Mucosa of stomach (tissue), 1 donor: ENCODE data around the gene DNAJC5.

Source experiments
- H3K27me3 ChIP-seq: one replicate; pipeline ENCODE4 v1.7.0; 2013; ENCODE audit warnings: mild to moderate bottlenecking, low read length; ENCODE audit not compliant: control insufficient read depth, insufficient read depth
- H3K36me3 ChIP-seq: one replicate; pipeline ENCODE4 v1.7.0; 2013; ENCODE audit warnings: low read length; ENCODE audit not compliant: control insufficient read depth, insufficient read depth
- H3K4me1 ChIP-seq: one replicate; pipeline ENCODE4 v1.7.0; 2013; ENCODE audit warnings: mild to moderate bottlenecking, low read length; ENCODE audit not compliant: control insufficient read depth, insufficient read depth
- H3K4me3 ChIP-seq: one replicate; pipeline ENCODE4 v1.7.0; 2013; ENCODE audit warnings: low read length
- H3K9ac ChIP-seq: one replicate; pipeline ENCODE4 v1.7.0; 2013; ENCODE audit warnings: mild to moderate bottlenecking, low read length, moderate library complexity
- H3K9me3 ChIP-seq: one replicate; pipeline ENCODE4 v1.7.0; 2013; ENCODE audit warnings: mild to moderate bottlenecking, low read length, moderate library complexity; ENCODE audit not compliant: control insufficient read depth
- donor health status: Pancreatic carcinoma.

Gene DNAJC5

DNA sequence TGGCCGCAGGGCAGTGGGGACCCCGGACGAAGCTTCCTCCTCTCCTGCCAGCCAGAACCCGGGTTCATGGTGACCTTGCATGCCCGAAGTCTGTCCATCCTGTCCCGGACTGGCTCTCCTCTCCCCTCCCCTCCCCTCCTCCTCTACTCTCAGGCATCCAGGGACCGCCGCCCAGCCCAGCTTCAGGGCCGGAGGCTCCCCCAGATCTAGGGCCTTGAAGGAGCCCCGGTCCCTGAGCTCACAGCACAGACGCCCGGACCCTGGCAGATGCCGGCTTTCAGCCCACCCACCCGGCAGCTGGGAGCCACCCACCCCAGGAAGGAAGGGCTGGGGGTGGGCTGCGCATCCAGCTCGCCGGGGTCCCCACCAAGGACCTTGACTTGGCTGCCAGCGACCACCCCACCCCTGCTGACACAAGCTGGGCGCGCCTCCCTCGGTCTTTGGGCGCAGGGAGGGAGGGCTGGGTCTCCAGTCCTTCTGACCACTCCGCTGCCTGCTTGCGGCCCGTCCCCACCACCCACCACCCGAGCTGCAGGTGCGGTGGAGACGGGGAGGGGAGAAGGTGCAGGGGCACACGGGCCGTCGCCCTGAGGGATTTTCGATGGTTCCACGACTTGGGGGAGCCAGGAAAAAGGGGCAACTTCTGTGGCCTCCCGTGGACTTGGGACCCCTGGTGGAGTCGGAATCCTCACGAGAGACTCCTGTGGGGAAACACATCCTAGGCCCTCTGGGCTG, 39.4 kb upstream of the DNAJC5 start:
- peaks cover 55% of the 10 kb centered on the region for H3K27me3 ChIP-seq
- H3K36me3 ChIP-seq, result no peaks in the 10 kb centered on the region
- H3K4me3 ChIP-seq, result no peak overlapping the region
- no peak overlapping the region for H3K9ac ChIP-seq
- no peaks in the 10 kb centered on the region for H3K9me3 ChIP-seq
- peaks cover 31% of the 10 kb centered on the region for H3K4me1 ChIP-seq

GRCh38 chr20:63856098-63856511, 38.8 kb upstream of the DNAJC5 start:
- Histone ChIP-seq H3K9me3 (no peaks in the 10 kb centered on the region), H3K4me3 (no peak overlapping the region), H3K4me1 (peaks cover 31% of the 10 kb centered on the region), H3K27me3 (peaks cover 55% of the 10 kb centered on the region), H3K36me3 (no peaks in the 10 kb centered on the region), H3K9ac (no peak overlapping the region)

DNA sequence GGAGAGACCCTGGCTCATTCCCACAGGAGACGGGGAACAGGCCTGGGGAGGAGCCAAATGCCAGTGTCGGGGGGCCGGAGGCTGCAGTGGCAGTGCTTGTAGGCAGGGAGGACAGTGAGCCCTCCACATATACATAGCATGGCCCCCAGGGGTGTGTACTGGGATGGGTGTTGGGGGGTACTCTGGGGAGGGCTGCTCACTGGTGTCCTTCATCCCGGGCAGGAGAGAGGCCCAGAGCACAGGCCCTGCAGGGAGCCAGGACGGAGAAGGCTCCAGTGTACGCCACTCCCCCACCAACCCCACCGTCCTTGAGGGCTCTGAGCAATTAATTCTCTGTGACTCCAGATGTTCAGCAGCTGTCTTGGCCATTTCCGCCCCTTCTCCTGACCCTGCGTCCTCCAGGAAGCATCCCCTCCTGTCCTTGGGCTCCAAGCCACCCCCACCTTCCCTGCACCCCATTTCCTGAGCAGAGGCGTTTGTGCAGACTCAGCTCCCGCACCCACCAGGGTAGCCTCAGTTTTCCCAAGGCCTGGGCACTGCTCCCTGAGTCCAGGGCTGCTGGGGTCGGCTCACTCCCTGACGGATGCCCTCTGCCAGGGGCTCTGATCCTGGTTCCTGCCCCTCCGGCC, 37.0 kb upstream of the DNAJC5 start:
- Histone ChIP-seq H3K9ac (no peak overlapping the region), H3K4me3 (no peak overlapping the region), H3K4me1 (peaks cover 31% of the 10 kb centered on the region), H3K9me3 (no peaks in the 10 kb centered on the region), H3K36me3 (no peaks in the 10 kb centered on the region), H3K27me3 (peaks cover 55% of the 10 kb centered on the region)

DNA sequence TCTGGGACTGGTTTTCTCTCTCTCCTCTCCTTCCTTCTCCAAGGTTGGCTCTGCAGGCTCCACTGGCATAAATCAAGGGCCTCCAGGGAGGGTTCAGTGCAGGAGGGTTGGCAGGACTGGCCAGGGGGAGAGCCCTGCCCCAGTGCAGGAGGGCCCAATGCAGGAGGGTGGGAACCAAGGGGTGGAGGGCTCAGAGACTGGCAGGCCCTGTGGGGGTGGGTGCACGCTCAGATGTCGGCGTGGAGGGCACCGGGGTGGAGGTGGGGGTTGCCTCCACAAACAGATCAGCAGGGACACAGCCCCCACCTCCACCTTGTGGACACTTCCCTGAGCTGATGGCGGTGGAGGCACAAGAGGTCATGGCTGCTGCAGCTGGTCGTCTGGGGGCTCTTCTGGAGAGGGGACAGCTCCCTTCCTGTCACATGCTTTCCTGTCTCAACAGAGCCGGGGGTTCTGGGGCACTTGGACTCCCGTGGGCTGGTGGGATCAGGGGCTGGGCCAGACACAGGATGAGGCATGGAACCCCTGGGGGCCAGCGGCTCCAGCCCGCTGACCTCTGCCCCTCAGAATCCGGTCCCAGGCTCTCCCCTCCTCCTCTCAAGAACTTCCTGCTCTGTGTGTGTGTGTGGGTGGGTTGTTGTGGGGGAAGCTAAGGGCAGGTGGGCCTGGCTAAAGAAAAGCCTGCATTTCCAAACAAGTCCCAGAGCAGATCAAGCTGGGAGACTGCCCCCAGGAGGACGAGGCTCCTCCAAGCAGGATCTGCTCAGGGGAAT, 36.3 kb upstream of the DNAJC5 start:
- Histone ChIP-seq H3K4me3 (no peak overlapping the region), H3K27me3 (peaks cover 51% of the 10 kb centered on the region), H3K9ac (no peak overlapping the region), H3K36me3 (no peaks in the 10 kb centered on the region), H3K9me3 (no peaks in the 10 kb centered on the region), H3K4me1 (peaks cover 38% of the 10 kb centered on the region)

DNA sequence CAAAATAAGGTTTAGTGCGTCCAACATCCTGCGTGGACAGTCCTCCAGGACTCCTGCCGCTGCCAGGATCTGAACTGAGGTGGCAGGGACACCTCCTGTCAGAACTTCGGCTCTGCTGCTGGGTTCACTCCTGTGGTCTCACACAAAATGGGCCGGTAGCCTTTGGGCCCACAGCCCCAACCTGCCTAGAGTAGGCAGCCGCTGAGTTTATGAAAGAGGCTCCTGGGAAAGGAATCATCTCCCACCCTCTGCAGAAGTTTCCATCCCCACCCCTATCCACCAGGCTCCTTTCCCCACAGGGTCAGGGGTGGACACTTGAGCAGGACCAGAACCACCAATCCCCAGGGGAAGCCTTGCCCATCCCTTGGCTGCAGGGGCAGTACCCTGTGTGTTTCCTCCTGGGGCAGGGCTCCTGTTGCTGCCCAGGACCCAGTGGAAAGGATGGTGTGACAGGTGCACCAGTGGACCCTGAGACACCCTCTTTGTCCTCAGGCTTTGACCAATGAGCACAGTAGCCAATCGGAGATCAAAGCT, 35.7 kb upstream of the DNAJC5 start:
- no peak overlapping the region for H3K9ac ChIP-seq
- no peaks in the 10 kb centered on the region for H3K9me3 ChIP-seq
- H3K27me3 ChIP-seq, result peaks cover 45% of the 10 kb centered on the region
- H3K4me3 ChIP-seq, result no peak overlapping the region
- H3K36me3 ChIP-seq, result no peaks in the 10 kb centered on the region
- peaks cover 35% of the 10 kb centered on the region for H3K4me1 ChIP-seq

GRCh38 chr20:63860325-63861051, 34.4 kb upstream of the DNAJC5 start:
- no peak overlapping the region for H3K9ac ChIP-seq
- no peaks in the 10 kb centered on the region for H3K36me3 ChIP-seq
- peaks cover 33% of the 10 kb centered on the region for H3K27me3 ChIP-seq
- H3K4me3 ChIP-seq, result no peak overlapping the region
- H3K4me1 ChIP-seq, result peaks cover 26% of the 10 kb centered on the region
- H3K9me3 ChIP-seq, result no peaks in the 10 kb centered on the region

GRCh38 chr20:63861365-63861934, 33.5 kb upstream of the DNAJC5 start, which contains the start of gene ABHD16B:
Gene ABHD16B (plus strand): TSS chr20:63861498. CDS start chr20:63861541, 43 bp downstream.
- H3K4me3 ChIP-seq, result no peak within 1 kb of the TSS
- H3K36me3 ChIP-seq, result no peaks in the 10 kb centered on the region
- no peak within 1 kb of the TSS for H3K9ac ChIP-seq
- H3K27me3 ChIP-seq, result peaks cover 23% of the 10 kb centered on the region
- peaks cover 26% of the 10 kb centered on the region for H3K4me1 ChIP-seq
- H3K9me3 ChIP-seq, result no peaks in the 10 kb centered on the region

DNA sequence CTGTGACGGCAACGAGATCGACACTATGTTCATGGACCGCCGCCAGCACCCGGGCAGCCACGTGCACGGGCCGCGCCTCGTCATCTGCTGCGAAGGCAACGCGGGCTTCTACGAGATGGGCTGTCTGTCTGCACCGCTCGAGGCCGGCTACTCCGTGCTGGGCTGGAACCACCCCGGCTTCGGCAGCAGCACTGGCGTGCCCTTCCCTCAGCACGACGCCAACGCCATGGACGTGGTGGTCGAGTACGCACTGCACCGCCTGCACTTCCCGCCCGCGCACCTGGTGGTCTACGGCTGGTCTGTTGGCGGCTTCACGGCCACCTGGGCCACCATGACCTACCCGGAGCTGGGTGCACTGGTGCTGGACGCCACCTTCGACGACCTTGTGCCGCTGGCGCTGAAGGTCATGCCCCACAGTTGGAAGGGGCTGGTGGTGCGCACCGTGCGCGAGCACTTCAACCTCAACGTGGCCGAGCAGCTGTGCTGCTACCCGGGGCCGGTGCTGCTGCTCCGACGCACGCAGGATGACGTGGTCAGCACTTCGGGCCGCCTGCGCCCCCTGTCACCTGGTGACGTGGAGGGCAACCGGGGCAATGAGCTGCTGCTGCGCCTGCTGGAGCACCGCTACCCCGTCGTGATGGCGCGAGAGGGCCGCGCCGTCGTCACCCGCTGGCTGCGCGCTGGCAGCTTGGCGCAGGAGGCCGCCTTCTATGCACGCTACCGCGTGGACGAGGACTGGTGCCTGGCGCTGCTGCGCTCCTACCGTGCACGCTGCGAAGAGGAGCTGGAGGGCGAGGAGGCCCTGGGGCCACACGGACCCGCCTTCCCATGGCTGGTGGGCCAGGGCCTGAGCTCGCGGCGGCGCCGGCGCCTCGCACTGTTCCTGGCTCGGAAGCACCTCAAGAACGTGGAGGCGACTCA, 32.7 kb upstream of the DNAJC5 start:
- peaks cover 16% of the 10 kb centered on the region for H3K27me3 ChIP-seq
- H3K9me3 ChIP-seq, result no peaks in the 10 kb centered on the region
- H3K4me3 ChIP-seq, result no peak overlapping the region
- no peaks in the 10 kb centered on the region for H3K36me3 ChIP-seq
- H3K4me1 ChIP-seq, result peaks cover 26% of the 10 kb centered on the region
- no peak overlapping the region for H3K9ac ChIP-seq

- H3K9me3 ChIP-seq, result no peaks in the 10 kb centered on the region
- peaks cover 9% of the 10 kb centered on the region for H3K27me3 ChIP-seq
- peak overlapping the region; percentile 93 for H3K9ac ChIP-seq
- peak overlapping the region; percentile 56 for H3K4me3 ChIP-seq
- peaks cover 19% of the 10 kb centered on the region for H3K4me1 ChIP-seq
- H3K36me3 ChIP-seq, result no peaks in the 10 kb centered on the region
These were observed 31.7 kb upstream of the DNAJC5 start for GRCh38 chr20:63863021-63863797.

DNA sequence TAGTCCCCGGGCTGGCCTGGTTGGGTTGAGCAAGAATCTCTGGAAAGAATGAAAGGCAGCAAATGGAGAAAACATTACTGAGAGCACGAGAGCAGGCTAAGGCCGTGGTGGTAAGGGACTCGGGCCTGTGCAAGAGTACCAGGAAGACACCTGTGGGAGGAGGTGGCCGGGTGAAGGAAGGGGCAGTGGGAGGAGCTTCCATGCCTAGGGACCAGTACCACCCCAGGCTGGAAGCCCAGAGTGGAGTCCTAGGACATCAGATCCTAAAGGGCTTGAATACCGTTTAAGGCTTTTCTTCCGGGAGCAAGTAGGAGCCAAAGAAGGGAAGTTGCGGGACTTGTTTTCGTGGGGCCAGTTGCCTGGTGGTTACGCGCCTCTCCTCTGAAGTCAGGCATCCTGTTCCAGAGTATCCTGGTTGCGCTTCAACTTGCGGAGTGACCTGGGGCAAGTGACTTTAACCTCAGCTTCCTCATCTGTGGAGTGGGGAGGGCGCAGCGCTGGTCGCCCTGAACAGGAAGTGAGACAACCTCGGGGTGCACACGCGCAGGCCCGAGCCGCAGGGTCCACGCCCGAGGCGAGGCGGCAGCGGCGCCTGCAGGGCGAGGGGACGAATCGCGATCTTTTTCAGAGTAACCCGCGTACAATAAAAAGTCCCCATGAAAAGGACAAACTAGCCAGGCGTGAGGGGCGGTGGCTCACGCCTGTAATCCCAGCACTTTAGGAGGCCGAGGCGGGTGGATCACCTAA, 31.0 kb upstream of the DNAJC5 start:
- Histone ChIP-seq H3K9me3 (no peaks in the 10 kb centered on the region), H3K36me3 (peaks cover 2% of the 10 kb centered on the region), H3K27me3 (peaks cover under 1% of the 10 kb centered on the region), H3K4me3 (peak overlapping the region; percentile 56), H3K4me1 (peaks cover 11% of the 10 kb centered on the region), H3K9ac (peak overlapping the region; percentile 93)
